SJSA1 (cell line): ENCODE results near the gene FGD4. TPM values are rescaled to one million over a fixed set of nuclear protein-coding genes. Genes with fewer than 3 reads are reported as not detected.
A peak's percentile ranks its signal among the peaks of the same experiment; 100 is the strongest.
"Not testable (repeated sequence)": the region's sequence is repeated elsewhere in the genome, so short reads cannot be mapped to it uniquely, and the experiment has no call there.

Experiments
- DNase-seq, 2 experiments: peaks; one replicate each; pipeline ENCODE4 v3.0.0-alpha.2; 2015 to 2020; ENCODE audit warnings: low spot score in 2 of 2, low read depth in 1 of 2
- H3K27ac ChIP-seq: fragments of 250-450 bp; sonication (Bioruptor Pico); 2 replicates; pipeline ENCODE4 v1.5.1; 2020; ENCODE audit warnings: mild to moderate bottlenecking, moderate library complexity
- H3K27me3 ChIP-seq: fragments of 250-450 bp; sonication (Bioruptor Pico); replicated peaks from 2 replicates; pipeline ENCODE4 v1.5.1; 2020; ENCODE audit warnings: mild to moderate bottlenecking, moderate library complexity
- H3K36me3 ChIP-seq: fragments of 250-450 bp; sonication (Bioruptor Pico); 2 replicates; pipeline ENCODE4 v1.5.1; 2020; ENCODE audit warnings: mild to moderate bottlenecking
- H3K4me1 ChIP-seq: fragments of 250-450 bp; sonication (Bioruptor Pico); replicated peaks from 2 replicates; pipeline ENCODE4 v1.6.1; 2021; ENCODE audit warnings: mild to moderate bottlenecking
- H3K4me3 ChIP-seq: fragments of 250-450 bp; sonication (Bioruptor Pico); 2 replicates; pipeline ENCODE4 v1.5.1; 2020; ENCODE audit warnings: mild to moderate bottlenecking
- H3K9me3 ChIP-seq: fragments of 250-450 bp; sonication (Bioruptor Pico); replicated peaks from 2 replicates; pipeline ENCODE4 v1.5.1; 2020; ENCODE audit warnings: mild to moderate bottlenecking
- total RNA-seq: library from RNA; depleted of rRNA; stranded (reverse); fragments of >200 nt; shearing (Covaris generic); gene quantifications from 2 replicates; pipeline ENCODE4 v1.2.3, GENCODE V29; 2014

FGD4 gene
- total RNA-seq, 1 experiment from 2014 or later = 2.8 TPM

DNA sequence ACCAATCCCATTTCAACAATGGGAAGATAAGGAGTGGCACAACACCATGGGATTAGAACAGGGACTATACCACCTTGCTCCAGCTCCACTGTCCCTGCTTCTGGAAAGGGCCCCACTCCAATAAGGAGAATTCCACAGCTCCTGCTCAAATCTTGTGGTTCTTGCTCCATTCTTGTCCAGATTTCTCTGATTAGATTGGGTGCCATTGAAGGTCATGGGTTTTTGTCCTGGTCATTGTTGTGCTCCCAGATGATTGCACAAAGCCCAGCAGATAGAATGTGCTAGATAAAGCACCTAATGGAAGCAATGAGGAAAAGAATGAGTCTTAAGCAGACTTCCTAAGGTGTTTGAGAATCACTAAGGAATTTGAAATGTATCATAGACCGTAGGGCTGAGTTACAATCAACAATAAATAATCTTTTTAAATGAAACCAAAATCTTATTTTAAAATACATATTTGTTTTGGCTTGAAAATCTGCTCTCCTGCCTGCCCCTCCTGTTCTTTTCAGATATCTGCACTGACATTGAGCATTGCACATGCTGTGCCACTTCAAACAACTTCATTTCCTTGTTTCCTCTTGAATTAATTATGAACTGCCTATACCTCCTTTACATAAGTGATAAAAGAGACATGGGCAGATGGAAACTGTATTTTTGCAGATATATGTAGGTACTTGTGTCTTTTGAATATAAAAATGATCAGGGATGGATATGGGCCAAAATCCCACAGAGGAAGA, 115.9 kb downstream of the FGD4 start:
- Histone ChIP-seq H3K27ac (no peak overlapping the region), H3K4me3 (no peak overlapping the region), H3K36me3 (no peaks in the 10 kb centered on the region), H3K27me3 (no peaks in the 10 kb centered on the region), H3K4me1 (no peaks in the 10 kb centered on the region), H3K9me3 (no peaks in the 10 kb centered on the region)
- no peak for DNase-seq

GRCh38 chr12:32516230-32516629, 116.9 kb downstream of the FGD4 start:
- no peak for DNase-seq
- no peaks in the 10 kb centered on the region for H3K4me1 ChIP-seq
- H3K9me3 ChIP-seq = no peaks in the 10 kb centered on the region
- no peak overlapping the region for H3K27ac ChIP-seq
- no peaks in the 10 kb centered on the region for H3K27me3 ChIP-seq
- no peak overlapping the region for H3K4me3 ChIP-seq
- no peaks in the 10 kb centered on the region for H3K36me3 ChIP-seq

DNA sequence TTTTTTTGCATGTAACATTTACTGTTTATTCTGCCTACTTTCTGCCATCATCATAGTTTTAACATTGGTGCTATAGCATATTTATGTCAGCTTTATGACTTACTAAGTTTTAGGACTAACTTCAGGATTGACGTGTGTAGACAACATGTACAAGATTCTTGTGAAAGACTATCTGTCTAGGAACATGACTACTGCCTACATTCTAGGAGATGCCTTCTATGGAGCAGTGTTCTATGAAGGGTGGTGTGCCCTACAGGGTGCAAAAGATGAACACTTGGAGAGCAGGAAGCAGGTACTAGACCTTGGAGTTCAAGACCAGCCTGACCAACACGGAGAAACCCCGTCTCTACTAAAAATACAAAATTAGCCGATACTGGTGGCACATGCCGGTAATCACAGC, 118.6 kb downstream of the FGD4 start:
- Histone ChIP-seq H3K27me3 (no peaks in the 10 kb centered on the region), H3K27ac (no peak overlapping the region), H3K36me3 (no peaks in the 10 kb centered on the region), H3K4me1 (no peaks in the 10 kb centered on the region), H3K4me3 (no peak overlapping the region), H3K9me3 (no peaks in the 10 kb centered on the region)
- DNase-seq = no peak

DNA sequence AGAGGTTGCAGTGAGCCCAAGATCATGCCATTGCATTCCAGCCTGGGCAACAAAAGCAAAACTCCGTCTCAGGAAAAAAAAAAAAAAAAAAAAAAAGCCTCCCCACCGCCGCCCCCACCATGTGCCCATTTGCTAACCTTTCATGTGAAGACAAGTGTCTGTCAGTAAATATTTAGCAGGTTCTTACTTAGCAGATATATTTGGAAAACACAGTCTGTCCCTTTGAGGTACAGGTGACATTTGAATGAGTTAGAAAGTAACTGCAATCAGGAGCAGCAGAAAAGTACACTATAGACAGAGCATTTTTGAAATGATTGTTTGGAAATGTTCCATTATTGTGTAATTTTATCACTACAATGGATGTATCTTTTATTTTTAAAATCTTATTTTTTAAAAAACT, 119.7 kb downstream of the FGD4 start:
- no peak for DNase-seq
- Histone ChIP-seq H3K36me3 (no peaks in the 10 kb centered on the region), H3K4me1 (no peaks in the 10 kb centered on the region), H3K27me3 (no peaks in the 10 kb centered on the region), H3K27ac (no peak overlapping the region), H3K9me3 (no peaks in the 10 kb centered on the region), H3K4me3 (no peak overlapping the region)

DNA sequence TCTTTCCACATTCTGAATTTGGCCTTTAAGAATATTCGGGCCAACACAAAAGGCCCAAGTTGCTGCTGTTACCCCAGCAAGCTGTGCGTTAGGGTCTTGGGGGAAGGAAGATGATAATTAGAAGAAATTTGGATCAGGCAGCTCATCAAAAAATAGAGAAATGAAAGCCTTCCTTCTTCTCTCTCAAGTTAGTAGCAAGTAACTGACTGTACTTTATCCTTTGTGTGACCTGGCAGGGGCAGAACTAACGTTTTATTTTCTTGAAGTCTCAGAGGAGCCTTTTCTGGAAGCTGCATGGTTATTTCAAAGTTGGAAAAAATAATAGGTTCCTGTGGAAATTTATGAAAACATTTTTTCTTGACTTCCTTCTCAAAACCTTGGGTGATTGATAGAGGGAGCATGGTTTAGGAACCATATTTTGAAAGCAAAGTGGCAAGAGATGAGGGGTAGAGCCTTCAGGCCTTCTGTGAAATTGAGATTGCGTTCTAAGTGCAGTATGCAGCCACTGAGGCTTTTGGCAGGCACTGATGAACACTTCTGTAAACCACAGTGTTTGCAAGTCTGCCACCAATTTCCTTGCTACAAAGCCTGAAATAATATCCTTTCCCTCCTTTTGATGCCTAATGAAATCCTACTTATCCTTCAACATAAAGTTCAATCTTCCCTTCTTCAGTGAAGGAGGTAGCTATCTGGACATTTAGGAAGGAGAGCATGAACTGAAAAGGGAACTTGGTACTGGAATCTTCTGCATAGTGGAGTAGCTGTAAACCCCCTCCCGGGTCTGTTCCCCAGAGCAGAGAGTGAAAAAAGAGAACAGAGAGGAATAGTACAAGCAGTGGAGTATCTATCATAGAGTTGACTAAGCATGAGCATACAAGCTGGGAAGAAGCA, 123.2 kb downstream of the FGD4 start:
- Histone ChIP-seq H3K36me3 (no peaks in the 10 kb centered on the region), H3K4me1 (no peaks in the 10 kb centered on the region), H3K27me3 (no peaks in the 10 kb centered on the region), H3K9me3 (no peaks in the 10 kb centered on the region), H3K27ac (no peak overlapping the region), H3K4me3 (no peak overlapping the region)
- DNase-seq = no peak

- H3K27me3 ChIP-seq, H3K4me1 ChIP-seq, H3K27ac ChIP-seq: not testable (repeated sequence)
Measured at GRCh38 chr12:32525802-32526201, 126.4 kb downstream of the FGD4 start.

GRCh38 chr12:32526343-32526742, 127.0 kb downstream of the FGD4 start:
- not testable (repeated sequence) for H3K27ac ChIP-seq, H3K36me3 ChIP-seq, H3K4me1 ChIP-seq, H3K9me3 ChIP-seq, DNase-seq, H3K27me3 ChIP-seq, H3K4me3 ChIP-seq

More at GRCh38 chr12:32525802-32526201, 126.4 kb downstream of the FGD4 start:
- not testable (repeated sequence) for H3K4me3 ChIP-seq, H3K9me3 ChIP-seq, H3K36me3 ChIP-seq, DNase-seq

DNA sequence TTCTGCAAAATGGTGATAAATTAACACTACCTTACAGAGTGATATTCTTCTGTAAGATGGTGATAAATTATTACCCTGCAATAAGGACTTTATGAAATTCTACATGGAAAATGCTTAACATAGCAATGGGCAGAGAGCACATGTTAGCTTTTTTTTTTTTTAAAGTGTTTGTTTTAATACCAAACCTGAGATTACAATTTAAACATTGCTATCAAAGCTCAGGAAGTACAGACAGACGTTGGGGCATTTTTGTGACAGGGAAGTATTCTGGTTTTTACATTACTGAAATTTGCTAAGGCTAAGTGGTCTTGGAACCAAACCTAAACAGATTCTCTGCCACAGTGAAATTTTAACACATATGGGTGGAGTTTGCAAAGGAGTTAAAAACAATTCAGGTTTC, 133.1 kb downstream of the FGD4 start:
- H3K36me3 ChIP-seq = no peaks in the 10 kb centered on the region
- H3K9me3 ChIP-seq = no peaks in the 10 kb centered on the region
- H3K27ac ChIP-seq = no peak overlapping the region
- H3K27me3 ChIP-seq = no peaks in the 10 kb centered on the region
- H3K4me1 ChIP-seq = peaks cover 4% of the 10 kb centered on the region; the same call in 1 of the 2 replicates
- H3K4me3 ChIP-seq = no peak overlapping the region
- no peak for DNase-seq

DNA sequence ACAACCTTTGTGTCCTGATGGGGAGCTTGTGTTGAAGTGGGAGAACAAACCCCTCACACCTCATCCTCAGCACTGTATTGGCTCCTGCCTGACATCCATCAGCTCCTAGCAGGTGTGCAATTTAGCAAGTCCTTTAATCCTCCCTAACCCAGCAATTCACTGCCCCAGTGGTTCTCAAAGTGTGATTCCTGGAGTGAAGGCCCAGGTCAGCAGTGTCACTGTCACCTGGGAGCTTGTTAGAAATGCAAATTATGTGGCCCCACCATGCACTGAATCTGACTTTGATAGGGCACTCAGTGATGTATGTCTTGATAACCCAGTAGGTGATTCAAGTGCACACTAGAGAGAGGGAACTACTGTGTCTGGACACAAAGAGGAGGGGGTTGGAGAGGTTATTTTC, 133.6 kb downstream of the FGD4 start:
- Histone ChIP-seq H3K36me3 (no peaks in the 10 kb centered on the region), H3K9me3 (no peaks in the 10 kb centered on the region), H3K4me1 (peaks cover 4% of the 10 kb centered on the region; the same call in 1 of the 2 replicates), H3K4me3 (no peak overlapping the region), H3K27me3 (no peaks in the 10 kb centered on the region), H3K27ac (no peak overlapping the region)
- no peak for DNase-seq

- peak overlapping the region; percentile 2; the same call in 1 of the 2 replicates for H3K27ac ChIP-seq
- H3K36me3 ChIP-seq, H3K4me1 ChIP-seq, H3K27me3 ChIP-seq, H3K4me3 ChIP-seq, H3K9me3 ChIP-seq, DNase-seq: not testable (repeated sequence)
Measured at GRCh38 chr12:32533506-32533905, 134.1 kb downstream of the FGD4 start.

GRCh38 chr12:32533971-32534590, 134.7 kb downstream of the FGD4 start:
- DNase-seq = peak; percentile 76 to 82
- H3K4me3 ChIP-seq = peak overlapping the region; percentile 25
- H3K4me1 ChIP-seq = peaks cover 4% of the 10 kb centered on the region; the same call in 1 of the 2 replicates
- no peaks in the 10 kb centered on the region for H3K36me3 ChIP-seq
- peak overlapping the region; percentile 12; the same call in 1 of the 2 replicates for H3K27ac ChIP-seq
- H3K9me3 ChIP-seq = no peaks in the 10 kb centered on the region
- H3K27me3 ChIP-seq = no peaks in the 10 kb centered on the region

- peak overlapping the region; percentile 12; the same call in 1 of the 2 replicates for H3K27ac ChIP-seq
- H3K27me3 ChIP-seq = no peaks in the 10 kb centered on the region
- DNase-seq = peak in 1 of 2 experiments; percentile 27
- no peaks in the 10 kb centered on the region for H3K36me3 ChIP-seq
- H3K9me3 ChIP-seq = no peaks in the 10 kb centered on the region
- peak overlapping the region; percentile 25 for H3K4me3 ChIP-seq
- peaks cover 4% of the 10 kb centered on the region; the same call in 1 of the 2 replicates for H3K4me1 ChIP-seq
Measured at GRCh38 chr12:32534698-32535097, 135.3 kb downstream of the FGD4 start.

DNA sequence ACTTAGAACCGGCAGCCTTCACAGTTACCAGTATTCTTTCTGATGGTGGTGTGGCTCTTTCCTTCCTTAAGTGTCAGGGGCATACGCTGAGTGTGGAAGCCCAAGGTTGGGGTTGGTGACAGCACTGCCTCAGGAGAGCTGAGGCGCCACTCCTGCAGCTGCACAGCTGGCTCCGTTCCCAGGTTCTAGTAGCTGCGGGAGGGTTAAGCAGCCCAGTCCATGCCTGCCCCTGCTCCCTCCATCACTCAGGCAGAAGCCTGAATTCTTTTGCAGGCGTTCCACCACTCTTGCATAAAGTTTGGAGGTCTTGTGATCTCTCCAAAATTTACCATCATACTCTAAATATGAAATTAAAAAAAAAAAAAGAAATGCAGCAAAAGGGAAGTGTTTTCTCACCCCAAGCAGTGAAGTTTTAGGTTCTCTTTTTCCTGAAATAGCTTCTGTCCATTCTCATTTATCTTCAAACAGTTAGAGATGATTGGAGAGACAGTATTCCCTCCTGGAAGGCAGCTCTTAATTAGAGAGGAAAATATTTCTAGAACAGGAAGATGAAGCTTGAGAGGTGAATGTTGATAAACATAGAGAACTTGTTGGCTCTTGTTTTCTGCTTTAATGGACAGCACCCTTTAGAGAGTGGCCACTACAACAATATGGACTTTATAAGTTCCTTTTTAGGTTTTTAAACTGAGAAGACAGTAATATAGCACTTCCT, 136.1 kb downstream of the FGD4 start:
- Histone ChIP-seq H3K27me3 (no peaks in the 10 kb centered on the region), H3K9me3 (no peaks in the 10 kb centered on the region)
- DNase-seq = peak; percentile 55 to 69

More for the DNA sequence above, 136.1 kb downstream of the FGD4 start:
- Histone ChIP-seq H3K27ac (peak overlapping the region; percentile 12; the same call in 1 of the 2 replicates), H3K4me3 (peak overlapping the region; percentile 25), H3K36me3 (no peaks in the 10 kb centered on the region), H3K4me1 (peaks cover 4% of the 10 kb centered on the region; the same call in 1 of the 2 replicates)
